Motor neuron (in vitro differentiated cells): Measurements from ENCODE around the gene AQP3. TPM values are rescaled to one million over a fixed set of nuclear protein-coding genes. Genes with fewer than 3 reads are reported as not detected.
A peak's percentile ranks its signal among the peaks of the same experiment; 100 is the strongest.
"Not testable (repeated sequence)": the region's sequence is repeated elsewhere in the genome, so short reads cannot be mapped to it uniquely, and the experiment has no call there.

Source experiments
- ATAC-seq, 8 experiments: fragments of 200-7000 bp; cut with Tn5 transposase; replicated peaks in 6 of 8; 2 replicates each; pipeline ENCODE4 v1.8.0; 2021; ENCODE audit warnings: mild to moderate bottlenecking in 8 of 8, moderate library complexity in 8 of 8
- H3K27ac ChIP-seq, 2 donors: fragments of 250-450 bp; sonication (Bioruptor Pico); 2 replicates each; pipeline ENCODE4 v1.9.0; 2021; ENCODE audit warnings: antibody characterized with exemption in 2 of 2, mild to moderate bottlenecking in 2 of 2, moderate library complexity in 1 of 2
- H3K4me1 ChIP-seq, 2 donors: fragments of 250-450 bp; sonication (Bioruptor Pico); replicated peaks in 1 of 2; 2 replicates each; pipeline ENCODE4 v1.6.1; 2021; ENCODE audit warnings: antibody characterized with exemption in 2 of 2, mild to moderate bottlenecking in 2 of 2, moderate library complexity in 1 of 2
- H3K4me3 ChIP-seq, 5 donors: fragments of 250-450 bp; sonication (Bioruptor Pico); 2 replicates each; pipeline ENCODE4 v1.9.0; 2021; ENCODE audit warnings: antibody characterized with exemption in 5 of 5, mild to moderate bottlenecking in 5 of 5, moderate library complexity in 4 of 5
- WGBS, 10 experiments: fragments of 450-650 bp; shearing (Covaris generic); methylation state at CpG; one replicate each; pipeline ENCODE4 v1.0.0; 2022; 5-methylcytosine and 5-hydroxymethylcytosine counted together
- in situ Hi-C, 9 experiments: fragments of 400-800 bp; cut with MboI; loops; one replicate each; pipeline ENCODE4 v1.15.0; 2021; ENCODE audit warnings: low sequenced_read_pairs in 9 of 9, low pct_unique_long_range_greater_than_20kb in 2 of 9; ENCODE audit not compliant: unreplicated experiment in 9 of 9
- total RNA-seq, 8 experiments: library from RNA; unstranded; fragments of 300-600 nt; gene quantifications; 2 replicates each; pipeline versions ENCODE4 v1.2.3 to v1.2.4, GENCODE V29; 2022

AQP3 gene
- total RNA-seq, 8 experiments from 2014 or later = 0.27 to 77.5 (median 1.3) TPM

- in situ Hi-C loops = no loop called here
- H3K27ac ChIP-seq = no peak overlapping the region
- ATAC-seq = peak in 2 of 8 experiments; percentile 36 to 58
- no peak overlapping the region for H3K4me3 ChIP-seq
- no peaks in the 10 kb centered on the region for H3K4me1 ChIP-seq
- WGBS, 10 experiments = 8 to 100% (median 83%) methylated on average over 1 to 6 of the region's 13 CpGs; no CpG with 5 or more reads in 5 of the 10 experiments
Measured at GRCh38 chr9:33414889-33415500, 32.4 kb downstream of the AQP3 start.

- WGBS, 10 experiments = 45 to 94% (median 78%) methylated on average over 1 to 3 of the region's 3 CpGs; no CpG with 5 or more reads in 4 of the 10 experiments
- ATAC-seq = no peak
- H3K4me1 ChIP-seq = no peaks in the 10 kb centered on the region
- no peak overlapping the region for H3K27ac ChIP-seq
- no peak overlapping the region for H3K4me3 ChIP-seq
- in situ Hi-C loops = no loop called here
Measured at GRCh38 chr9:33414268-33414667, 33.1 kb downstream of the AQP3 start.

GRCh38 chr9:33408087-33408486, 39.3 kb downstream of the AQP3 start:
- H3K4me3 ChIP-seq = no peak overlapping the region
- H3K4me1 ChIP-seq = peaks cover 0 to 5% of the 10 kb centered on the region in 2 donors
- H3K27ac ChIP-seq = no peak overlapping the region
- peak in 1 of 8 experiments; percentile 69 for ATAC-seq
- WGBS, 10 experiments = 40 to 100% methylated on average over 1 of the region's 5 CpGs; no CpG with 5 or more reads in 8 of the 10 experiments
- in situ Hi-C loops = no loop called here

DNA sequence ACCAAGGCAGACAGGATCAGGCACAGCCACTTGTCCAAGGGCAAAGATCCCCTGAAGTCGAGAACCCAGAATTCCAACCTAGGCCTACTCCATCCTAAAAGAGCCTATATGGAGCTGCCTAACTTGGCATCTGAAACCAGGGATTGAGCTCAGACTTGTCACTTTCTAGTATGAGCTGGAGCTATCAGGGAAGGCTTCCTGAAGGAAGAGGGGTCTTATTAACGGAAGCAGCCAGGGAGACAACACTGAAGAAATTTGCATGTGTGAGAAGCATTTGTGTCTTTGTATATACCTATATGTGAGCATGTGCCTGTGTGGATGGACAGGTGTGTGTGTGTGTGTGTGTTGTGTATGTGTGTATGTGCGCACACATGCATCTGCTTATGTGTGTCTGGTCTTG, 40.3 kb downstream of the AQP3 start:
- 100% methylated on average over 1 of the region's 3 CpGs; no CpG with 5 or more reads in 8 of the 10 experiments for WGBS, 10 experiments
- no peak overlapping the region for H3K4me3 ChIP-seq
- no peak for ATAC-seq
- in situ Hi-C loops = no loop called here
- peaks cover 0 to 5% of the 10 kb centered on the region in 2 donors for H3K4me1 ChIP-seq
- no peak overlapping the region for H3K27ac ChIP-seq

- H3K4me3 ChIP-seq = no peak overlapping the region
- ATAC-seq = peak in 3 of 8 experiments; percentile 21 to 44 (median 36)
- WGBS, 10 experiments = 17 to 100% (median 75%) methylated on average over 1 to 2 of the region's 4 CpGs; no CpG with 5 or more reads in 5 of the 10 experiments
- H3K4me1 ChIP-seq = peaks cover 0 to 5% of the 10 kb centered on the region in 2 donors
- H3K27ac ChIP-seq = no peak overlapping the region
- in situ Hi-C loops = no loop called here
Measured at GRCh38 chr9:33404788-33405362, 42.5 kb downstream of the AQP3 start.

GRCh38 chr9:33403941-33404787, 43.2 kb downstream of the AQP3 start:
- WGBS, 10 experiments = 20 to 100% (median 80%) methylated on average over 1 to 13 of the region's 17 CpGs; no CpG with 5 or more reads in 3 of the 10 experiments
- in situ Hi-C loops = no loop called here
- peak in 1 of 8 experiments; percentile 33 for ATAC-seq
- Histone ChIP-seq H3K4me1 (peaks cover 0 to 5% of the 10 kb centered on the region in 2 donors), H3K4me3 (no peak overlapping the region), H3K27ac (no peak overlapping the region)

- H3K27ac ChIP-seq, ATAC-seq, H3K4me1 ChIP-seq, H3K4me3 ChIP-seq, in situ Hi-C loops: not testable (repeated sequence)
- 80 to 100% methylated on average over 1 to 2 of the region's 10 CpGs; no CpG with 5 or more reads in 8 of the 10 experiments for WGBS, 10 experiments
Measured at GRCh38 chr9:33402371-33402770, 45.0 kb downstream of the AQP3 start, which contains the start of gene AQP7. TSS of gene AQP7 (minus strand) at chr9:33402568. CDS start at chr9:33401262, 1,306 bp downstream.

- H3K27ac ChIP-seq, ATAC-seq, H3K4me3 ChIP-seq, H3K4me1 ChIP-seq, in situ Hi-C loops: not testable (repeated sequence)
- WGBS, 10 experiments = 20% methylated on average over 1 of the region's 10 CpGs; no CpG with 5 or more reads in 9 of the 10 experiments
Measured at GRCh38 chr9:33401809-33402208, 45.6 kb downstream of the AQP3 start.

GRCh38 chr9:33399047-33399446, 48.3 kb downstream of the AQP3 start:
- WGBS, 10 experiments = 29 to 100% (median 82%) methylated on average over 1 to 3 of the region's 4 CpGs; no CpG with 5 or more reads in 2 of the 10 experiments
- H3K27ac ChIP-seq, in situ Hi-C loops, ATAC-seq, H3K4me1 ChIP-seq, H3K4me3 ChIP-seq: not testable (repeated sequence)

DNA sequence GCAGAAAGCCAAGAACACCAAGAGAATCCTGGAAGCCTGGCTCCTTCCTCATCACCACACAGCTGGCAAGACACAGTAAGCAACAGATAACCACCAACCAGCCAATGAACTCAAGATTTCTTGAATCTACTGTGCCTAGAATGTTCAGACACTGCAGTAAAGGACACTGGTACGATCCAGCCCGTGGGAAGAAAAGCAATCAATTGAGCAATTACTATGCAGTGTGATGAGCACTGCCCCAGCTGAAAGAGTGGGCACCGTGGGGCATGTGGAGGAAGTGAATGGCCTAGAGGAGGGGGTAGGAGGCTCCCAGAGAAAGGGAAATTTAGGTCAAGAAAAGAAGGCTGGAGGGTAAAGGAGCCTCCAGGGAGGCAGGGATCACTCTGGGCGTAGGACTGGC, 49.6 kb downstream of the AQP3 start:
- H3K4me3 ChIP-seq, in situ Hi-C loops, ATAC-seq, H3K4me1 ChIP-seq, H3K27ac ChIP-seq: not testable (repeated sequence)
- 8 to 40% methylated on average over 1 to 2 of the region's 4 CpGs; no CpG with 5 or more reads in 8 of the 10 experiments for WGBS, 10 experiments

- H3K27ac ChIP-seq, in situ Hi-C loops, H3K4me3 ChIP-seq, ATAC-seq: not testable (repeated sequence)
- peaks cover 9 to 12% of the 10 kb centered on the region in 2 donors for H3K4me1 ChIP-seq
- 51 to 100% (median 80%) methylated on average over 1 to 7 of the region's 15 CpGs; no CpG with 5 or more reads in 2 of the 10 experiments for WGBS, 10 experiments
Measured at GRCh38 chr9:33395159-33395879, 52.1 kb downstream of the AQP3 start.

GRCh38 chr9:33393986-33394385, 53.4 kb downstream of the AQP3 start:
- ATAC-seq, in situ Hi-C loops, H3K4me3 ChIP-seq, H3K27ac ChIP-seq: not testable (repeated sequence)
- H3K4me1 ChIP-seq = peaks cover 9 to 12% of the 10 kb centered on the region in 2 donors
- 50 to 80% (median 65%) methylated on average over 1 to 2 of the region's 3 CpGs; no CpG with 5 or more reads in 7 of the 10 experiments for WGBS, 10 experiments
